ENCODE measurements around the gene FRMD1.

The FRMD1 gene

GRCh38 chr6:168040856-168041496 is 38.0 kb downstream of the FRMD1 start:
- DNase-seq, result no peak

- DNase-seq, result no peak
Observed at GRCh38 chr6:168039849-168040248, 39.2 kb downstream of the FRMD1 start.

- DNase-seq, result no peak
Observed at GRCh38 chr6:168039301-168039700, 39.7 kb downstream of the FRMD1 start.

GRCh38 chr6:168038576-168039140 is 40.4 kb downstream of the FRMD1 start:
- DNase-seq, result no peak

- DNase-seq, result no peak
Observed at GRCh38 chr6:168037856-168038255, 41.2 kb downstream of the FRMD1 start.

- no peak for DNase-seq
Observed at GRCh38 chr6:168037242-168037641, 41.8 kb downstream of the FRMD1 start.

- no peak for DNase-seq
Observed at GRCh38 chr6:168035661-168036545, 43.1 kb downstream of the FRMD1 start.

- no peak for DNase-seq
Observed at GRCh38 chr6:168035098-168035660, 43.8 kb downstream of the FRMD1 start.

- DNase-seq, result no peak
Observed at GRCh38 chr6:168034537-168034936, 44.5 kb downstream of the FRMD1 start.

GRCh38 chr6:168033791-168034190 is 45.2 kb downstream of the FRMD1 start:
- no peak for DNase-seq

GRCh38 chr6:168032005-168032760 is 46.8 kb downstream of the FRMD1 start:
- DNase-seq, result no peak

GRCh38 chr6:168031411-168031971 is 47.5 kb downstream of the FRMD1 start:
- no peak for DNase-seq

- no peak for DNase-seq
Observed at GRCh38 chr6:168030908-168031307, 48.1 kb downstream of the FRMD1 start.

GRCh38 chr6:168030218-168030746 is 48.7 kb downstream of the FRMD1 start:
- no peak for DNase-seq

GRCh38 chr6:168029459-168030217 is 49.4 kb downstream of the FRMD1 start:
- no peak for DNase-seq

GRCh38 chr6:168028181-168028580 is 50.8 kb downstream of the FRMD1 start:
- DNase-seq, result no peak

- DNase-seq, result no peak
Observed at GRCh38 chr6:168027521-168027920, 51.5 kb downstream of the FRMD1 start.

- no peak for DNase-seq
Observed at GRCh38 chr6:168026925-168027324, 52.1 kb downstream of the FRMD1 start.

GRCh38 chr6:168025831-168026710 is 52.9 kb downstream of the FRMD1 start:
- DNase-seq, result no peak

- no peak for DNase-seq
Observed at GRCh38 chr6:168024951-168025510, 54.0 kb downstream of the FRMD1 start.

Measured in COR-L47 (cell line).